GM13976 (cell line): ENCODE measurements around the gene IFNL4.

ENCODE experiments used
- DNase-seq: peaks from one replicate; pipeline ENCODE4 v3.0.0; 2012; ENCODE audit warnings: low spot score
- CTCF ChIP-seq: IDR thresholded peaks from 2 replicates; pipeline ENCODE4 v1.5.1; 2012; ENCODE audit warnings: borderline replicate concordance, mild to moderate bottlenecking; ENCODE audit not compliant: insufficient read depth; ENCODE audit errors: extremely low read depth, missing control alignments, control extremely low read depth
- in situ Hi-C: fragments of 300-500 bp; cut with MboI; formaldehyde crosslinking; loops from one replicate; pipeline ENCODE4 v1.12.0; 2022; ENCODE audit warnings: low sequenced_read_pairs, mixed read lengths, inconsistent platforms; ENCODE audit not compliant: unreplicated experiment

IFNL4 gene

DNA sequence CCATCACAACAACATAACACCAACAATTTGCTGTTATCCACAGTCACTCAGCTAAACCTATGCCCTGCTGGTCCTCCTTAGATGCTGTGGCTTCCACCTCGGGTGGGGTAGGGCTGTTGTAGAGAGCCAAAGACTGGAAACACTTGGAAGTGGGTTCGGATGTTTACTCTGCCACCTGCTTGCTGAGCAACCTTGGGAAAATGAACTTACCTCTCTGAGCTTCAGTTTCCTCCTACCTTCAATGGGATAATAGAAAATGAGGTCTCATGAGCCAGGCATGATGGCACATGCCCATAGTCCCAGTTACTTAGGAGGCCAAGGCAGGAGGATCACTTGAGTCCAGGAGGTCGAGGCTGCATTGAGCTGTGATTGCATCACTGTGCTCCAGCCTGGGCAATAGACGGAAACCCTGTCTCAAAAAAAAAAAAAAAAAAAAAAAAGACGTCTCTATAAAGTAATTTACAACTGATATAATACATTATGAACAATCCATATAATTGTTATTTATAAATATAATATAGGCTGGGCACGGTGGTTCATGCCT is 41.3 kb downstream of the IFNL4 start:
- TF ChIP-seq CTCF = no peak
- in situ Hi-C loops = no loop called here

GRCh38 chr19:39206122-39206521 is 42.5 kb downstream of the IFNL4 start:
- no peak for TF ChIP-seq CTCF
- no peak for DNase-seq
- in situ Hi-C loops = no loop called here

More for the DNA sequence above, 41.3 kb downstream of the IFNL4 start:
- no peak for DNase-seq

DNA sequence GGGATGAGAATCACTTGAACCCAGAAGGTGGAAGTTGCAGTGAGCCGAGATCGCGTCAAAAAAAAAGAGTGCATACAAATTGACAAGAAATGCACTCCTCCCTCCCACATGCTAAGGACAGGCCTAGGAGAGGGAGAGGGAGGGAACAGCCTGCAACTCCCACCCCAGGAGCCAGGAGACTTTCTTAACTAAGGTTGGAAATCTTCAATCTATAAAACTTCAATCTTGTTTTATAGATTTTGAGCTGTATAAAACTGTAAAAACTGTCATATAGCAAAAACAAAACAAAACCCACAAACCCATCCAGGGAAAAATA is 43.2 kb downstream of the IFNL4 start:
- no peak for DNase-seq
- TF ChIP-seq CTCF = no peak
- in situ Hi-C loops = no loop called here

DNA sequence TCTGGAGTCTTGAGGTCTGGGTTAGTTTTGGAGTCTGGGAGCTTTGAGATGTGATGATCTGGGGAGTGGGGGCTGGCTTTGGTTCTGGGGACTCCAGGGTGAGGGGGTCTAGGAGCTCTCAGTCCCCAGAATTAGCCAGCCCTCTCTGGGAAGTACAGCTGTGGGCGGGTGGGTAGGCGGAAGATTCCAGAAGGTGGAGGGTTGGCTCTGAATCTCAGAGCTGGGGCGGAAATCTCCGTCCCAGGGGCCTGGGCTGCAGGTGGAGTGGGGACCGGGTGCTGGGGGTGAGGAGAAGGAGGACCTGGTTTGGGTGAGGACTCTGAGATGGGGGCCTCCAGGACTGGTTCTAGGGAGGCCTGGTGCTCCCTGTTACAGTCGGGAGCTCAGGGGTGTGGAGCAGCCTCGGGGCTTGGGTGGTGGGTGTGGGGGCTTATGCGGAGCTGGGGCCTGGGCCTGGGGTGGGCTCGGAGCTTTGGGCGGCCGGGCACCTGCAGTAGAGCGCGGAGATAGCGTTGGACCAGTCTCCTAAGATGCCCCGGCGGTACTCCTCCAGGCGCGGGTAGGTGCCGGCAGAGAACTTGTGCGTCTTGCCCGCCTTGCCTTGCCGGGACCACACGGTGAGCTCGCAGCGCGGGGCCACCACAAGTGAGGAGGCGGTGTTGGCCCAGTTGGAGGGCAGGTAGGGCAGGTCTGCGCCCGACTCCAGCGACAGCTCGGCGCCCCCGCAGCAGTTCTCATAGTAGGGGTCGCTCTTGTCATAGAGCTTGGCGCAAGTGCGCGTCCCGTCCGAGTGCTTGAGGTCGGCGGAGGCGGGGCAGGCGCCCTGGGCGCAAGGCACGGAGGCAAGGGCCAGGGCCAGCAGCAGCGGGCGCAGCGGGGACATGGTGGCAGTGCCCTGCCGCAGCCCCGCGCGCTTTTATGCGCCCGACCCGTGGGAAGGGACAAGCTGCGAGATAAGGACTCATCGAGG is 45.0 kb downstream of the IFNL4 start, which contains the start of gene SYCN:
Gene SYCN, minus strand, starts transcription at position 892 of the 970 bp plus-strand sequence. Its CDS starts 9 bp downstream, at position 883.
- DNase-seq = peak; percentile 27
- in situ Hi-C loops = no loop called here
- TF ChIP-seq CTCF = no peak

GRCh38 chr19:39202998-39203355 is 45.7 kb downstream of the IFNL4 start:
- no peak for TF ChIP-seq CTCF
- DNase-seq = no peak
- in situ Hi-C loops = no loop called here

DNA sequence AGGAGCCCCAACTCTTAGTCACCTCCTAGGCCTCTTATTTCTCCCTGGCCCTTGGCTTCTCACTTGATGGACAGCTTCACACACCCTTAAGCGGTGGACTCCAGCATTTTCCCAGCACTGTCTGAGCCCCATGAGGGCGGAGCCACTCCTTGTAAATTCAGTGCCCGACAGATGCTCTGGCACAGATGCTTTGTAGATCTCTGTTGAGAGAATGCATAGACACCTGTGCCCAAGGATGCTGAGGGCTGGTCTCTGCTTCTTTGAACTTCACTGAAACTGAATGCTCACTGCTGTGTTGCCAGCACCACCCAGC is 47.9 kb downstream of the IFNL4 start:
- in situ Hi-C loops = no loop called here
- no peak for TF ChIP-seq CTCF
- no peak for DNase-seq
